GM23338 (cell line): Measurements from ENCODE around the gene GTF3C5.

ENCODE experiments used
- CTCF ChIP-seq, 2 experiments: fragments of 200-600 bp in 1 of 2; sonication (generic) in 1 of 2; conservative IDR thresholded peaks; 2 replicates each; pipeline versions ENCODE4 v1.5.1 to v1.6.1; 2016 to 2017; ENCODE audit warnings: antibody characterized with exemption in 2 of 2, low read depth in 2 of 2, mild to moderate bottlenecking in 2 of 2, moderate library complexity in 1 of 2
- ETS1 ChIP-seq: IDR thresholded peaks from 2 replicates; pipeline ENCODE4 v1.6.1; 2016; ENCODE audit warnings: antibody characterized with exemption
- EZH2 ChIP-seq: fragments of 200-600 bp; sonication (generic); IDR thresholded peaks from one replicate; pipeline ENCODE4 v1.8.0; 2017; ENCODE audit warnings: antibody characterized with exemption, mild to moderate bottlenecking, low read depth; ENCODE audit not compliant: unreplicated experiment
- EZH2phosphoT487 ChIP-seq: fragments of 200-600 bp; sonication (generic); IDR thresholded peaks from one replicate; pipeline ENCODE4 v1.8.1; 2018; ENCODE audit warnings: antibody characterized with exemption; ENCODE audit not compliant: unreplicated experiment
- JUNB ChIP-seq: IDR thresholded peaks from one replicate; pipeline ENCODE4 v1.6.1; 2016; ENCODE audit warnings: antibody characterized with exemption; ENCODE audit not compliant: unreplicated experiment
- ZNF331 ChIP-seq: fragments of 250-450 bp; sonication (Bioruptor Pico); IDR thresholded peaks from 2 replicates; pipeline ENCODE4 v1.5.0; 2020; ENCODE audit warnings: low read depth, mild to moderate bottlenecking, moderate library complexity
- TF ChIP-seq, protein P1 (sequence below): IDR thresholded peaks from one replicate; pipeline ENCODE4 v1.6.1; 2018; ENCODE audit warnings: antibody characterized with exemption; ENCODE audit not compliant: unreplicated experiment

DNA sequence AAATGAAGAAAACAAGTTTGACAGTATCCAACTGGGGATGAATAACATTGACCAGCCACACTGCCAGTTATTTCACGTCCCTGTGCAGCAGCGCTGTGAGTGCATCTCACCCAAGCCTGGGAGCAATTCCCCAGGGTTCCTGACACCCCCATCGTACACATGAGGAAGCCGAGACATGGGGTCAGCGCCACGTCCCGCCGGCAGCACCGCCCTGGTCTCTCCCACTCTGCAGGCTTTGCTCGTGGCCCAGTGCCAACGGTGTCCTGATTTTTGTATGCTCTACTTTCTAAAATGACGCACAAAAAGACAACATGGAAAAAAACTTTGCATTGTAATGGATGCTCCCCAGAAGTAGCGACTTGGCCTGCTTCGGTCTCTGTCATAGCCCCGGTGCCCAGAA is 14.3 kb downstream of the GTF3C5 start:
- TF ChIP-seq EZH2phosphoT487 (no peak), CTCF (conservative IDR thresholded peaks at IDR 0.05; ENCODE audit: low read depth in 2 of 2) (no peak), ETS1 (no peak), EZH2 (no peak), ZNF331 (no peak), JUNB (no peak)
- TF ChIP-seq, protein P1, sequence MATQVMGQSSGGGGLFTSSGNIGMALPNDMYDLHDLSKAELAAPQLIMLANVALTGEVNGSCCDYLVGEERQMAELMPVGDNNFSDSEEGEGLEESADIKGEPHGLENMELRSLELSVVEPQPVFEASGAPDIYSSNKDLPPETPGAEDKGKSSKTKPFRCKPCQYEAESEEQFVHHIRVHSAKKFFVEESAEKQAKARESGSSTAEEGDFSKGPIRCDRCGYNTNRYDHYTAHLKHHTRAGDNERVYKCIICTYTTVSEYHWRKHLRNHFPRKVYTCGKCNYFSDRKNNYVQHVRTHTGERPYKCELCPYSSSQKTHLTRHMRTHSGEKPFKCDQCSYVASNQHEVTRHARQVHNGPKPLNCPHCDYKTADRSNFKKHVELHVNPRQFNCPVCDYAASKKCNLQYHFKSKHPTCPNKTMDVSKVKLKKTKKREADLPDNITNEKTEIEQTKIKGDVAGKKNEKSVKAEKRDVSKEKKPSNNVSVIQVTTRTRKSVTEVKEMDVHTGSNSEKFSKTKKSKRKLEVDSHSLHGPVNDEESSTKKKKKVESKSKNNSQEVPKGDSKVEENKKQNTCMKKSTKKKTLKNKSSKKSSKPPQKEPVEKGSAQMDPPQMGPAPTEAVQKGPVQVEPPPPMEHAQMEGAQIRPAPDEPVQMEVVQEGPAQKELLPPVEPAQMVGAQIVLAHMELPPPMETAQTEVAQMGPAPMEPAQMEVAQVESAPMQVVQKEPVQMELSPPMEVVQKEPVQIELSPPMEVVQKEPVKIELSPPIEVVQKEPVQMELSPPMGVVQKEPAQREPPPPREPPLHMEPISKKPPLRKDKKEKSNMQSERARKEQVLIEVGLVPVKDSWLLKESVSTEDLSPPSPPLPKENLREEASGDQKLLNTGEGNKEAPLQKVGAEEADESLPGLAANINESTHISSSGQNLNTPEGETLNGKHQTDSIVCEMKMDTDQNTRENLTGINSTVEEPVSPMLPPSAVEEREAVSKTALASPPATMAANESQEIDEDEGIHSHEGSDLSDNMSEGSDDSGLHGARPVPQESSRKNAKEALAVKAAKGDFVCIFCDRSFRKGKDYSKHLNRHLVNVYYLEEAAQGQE, result no peak
